Cardiac muscle cell (in vitro differentiated cells and primary cell): ENCODE measurements around the gene ALB. TPM values are rescaled to one million over a fixed set of nuclear protein-coding genes. Genes with fewer than 3 reads are reported as not detected.

Experiments used
- DNase-seq, 2 donors: peaks; one replicate each; pipeline versions ENCODE4 v3.0.0 to v3.0.0-alpha.2; 2010 to 2017; ENCODE audit warnings: low read depth in 1 of 2, low spot score in 1 of 2
- H3K27ac ChIP-seq: fragments of 200-600 bp; sonication (generic); 2 replicates; pipeline ENCODE4 v1.5.1; 2016
- H3K27me3 ChIP-seq: fragments of 200-600 bp; sonication (generic); 2 replicates; pipeline ENCODE4 v1.6.0; 2016; ENCODE audit warnings: control low read depth
- H3K36me3 ChIP-seq: fragments of 200-600 bp; sonication (generic); 2 replicates; pipeline ENCODE4 v1.5.1; 2016; ENCODE audit warnings: control low read depth
- H3K4me1 ChIP-seq: fragments of 200-600 bp; sonication (generic); 2 replicates; pipeline ENCODE4 v1.8.1; 2017; ENCODE audit warnings: low read depth, mild to moderate bottlenecking, mixed run types
- H3K4me3 ChIP-seq: fragments of 200-600 bp; sonication (generic); 2 replicates; pipeline ENCODE4 v1.5.1; 2016; ENCODE audit warnings: mild to moderate bottlenecking
- H3K9me3 ChIP-seq: fragments of 200-600 bp; sonication (generic); 2 replicates; pipeline ENCODE4 v1.5.1; 2017; ENCODE audit warnings: low read depth, mild to moderate bottlenecking, control low read depth
- polyA plus RNA-seq: library from polyadenylated mRNA; unstranded; fragments of >200 nt; fragmentation: Nextera tagmentation; extraction: Ambion mirVana; gene quantifications from 2 replicates; pipeline ENCODE4 v1.2.1, GENCODE V29; 2016
- total RNA-seq: library from RNA; depleted of rRNA; stranded (reverse); fragments of >200 nt; gene quantifications from 2 replicates; pipeline ENCODE4 v1.2.3, GENCODE V29; 2016
- TF ChIP-seq, protein P1 (sequence below): IDR thresholded peaks from 2 replicates; pipeline ENCODE4 v1.5.1; 2012; ENCODE audit warnings: low read depth, mild to moderate bottlenecking, low read length

The ALB gene
- total and polyA plus RNA-seq, 2 experiments from 2014 or later: 1.5 to 5.4 TPM

DNA sequence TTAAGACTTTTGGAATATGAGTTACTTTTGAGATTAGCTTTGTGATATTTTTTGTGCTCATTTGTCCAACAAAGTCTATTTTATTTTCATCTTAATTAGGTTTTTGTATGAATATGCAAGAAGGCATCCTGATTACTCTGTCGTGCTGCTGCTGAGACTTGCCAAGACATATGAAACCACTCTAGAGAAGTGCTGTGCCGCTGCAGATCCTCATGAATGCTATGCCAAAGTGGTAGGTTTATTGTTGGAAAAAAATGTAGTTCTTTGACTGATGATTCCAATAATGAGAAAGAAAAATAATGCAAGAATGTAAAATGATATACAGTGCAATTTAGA lies 10.8 kb downstream of the ALB start:
- Histone ChIP-seq H3K4me1 (no peaks in the 10 kb centered on the region), H3K9me3 (no peaks in the 10 kb centered on the region), H3K36me3 (no peaks in the 10 kb centered on the region), H3K27me3 (no peaks in the 10 kb centered on the region), H3K4me3 (no peak overlapping the region), H3K27ac (no peak overlapping the region)
- DNase-seq: no peak
- TF ChIP-seq, protein P1, sequence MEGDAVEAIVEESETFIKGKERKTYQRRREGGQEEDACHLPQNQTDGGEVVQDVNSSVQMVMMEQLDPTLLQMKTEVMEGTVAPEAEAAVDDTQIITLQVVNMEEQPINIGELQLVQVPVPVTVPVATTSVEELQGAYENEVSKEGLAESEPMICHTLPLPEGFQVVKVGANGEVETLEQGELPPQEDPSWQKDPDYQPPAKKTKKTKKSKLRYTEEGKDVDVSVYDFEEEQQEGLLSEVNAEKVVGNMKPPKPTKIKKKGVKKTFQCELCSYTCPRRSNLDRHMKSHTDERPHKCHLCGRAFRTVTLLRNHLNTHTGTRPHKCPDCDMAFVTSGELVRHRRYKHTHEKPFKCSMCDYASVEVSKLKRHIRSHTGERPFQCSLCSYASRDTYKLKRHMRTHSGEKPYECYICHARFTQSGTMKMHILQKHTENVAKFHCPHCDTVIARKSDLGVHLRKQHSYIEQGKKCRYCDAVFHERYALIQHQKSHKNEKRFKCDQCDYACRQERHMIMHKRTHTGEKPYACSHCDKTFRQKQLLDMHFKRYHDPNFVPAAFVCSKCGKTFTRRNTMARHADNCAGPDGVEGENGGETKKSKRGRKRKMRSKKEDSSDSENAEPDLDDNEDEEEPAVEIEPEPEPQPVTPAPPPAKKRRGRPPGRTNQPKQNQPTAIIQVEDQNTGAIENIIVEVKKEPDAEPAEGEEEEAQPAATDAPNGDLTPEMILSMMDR: no peak

- no peaks in the 10 kb centered on the region for H3K27me3 ChIP-seq
- TF ChIP-seq, protein P1: no peak
- no peaks in the 10 kb centered on the region for H3K9me3 ChIP-seq
- H3K27ac ChIP-seq: no peak overlapping the region
- no peaks in the 10 kb centered on the region for H3K4me1 ChIP-seq
- no peak for DNase-seq
- no peaks in the 10 kb centered on the region for H3K36me3 ChIP-seq
- H3K4me3 ChIP-seq: no peak overlapping the region
Observed at GRCh38 chr4:73415807-73416238, 11.7 kb downstream of the ALB start.

GRCh38 chr4:73416423-73417087 lies 12.5 kb downstream of the ALB start:
- TF ChIP-seq, protein P1: no peak
- Histone ChIP-seq H3K4me3 (no peak overlapping the region), H3K27ac (no peak overlapping the region), H3K9me3 (no peaks in the 10 kb centered on the region), H3K27me3 (no peaks in the 10 kb centered on the region), H3K36me3 (no peaks in the 10 kb centered on the region), H3K4me1 (no peaks in the 10 kb centered on the region)
- no peak for DNase-seq

GRCh38 chr4:73417342-73417741 lies 13.3 kb downstream of the ALB start:
- no peaks in the 10 kb centered on the region for H3K9me3 ChIP-seq
- H3K36me3 ChIP-seq: no peaks in the 10 kb centered on the region
- DNase-seq: no peak
- no peak overlapping the region for H3K27ac ChIP-seq
- no peaks in the 10 kb centered on the region for H3K27me3 ChIP-seq
- H3K4me3 ChIP-seq: no peak overlapping the region
- TF ChIP-seq, protein P1: no peak
- no peaks in the 10 kb centered on the region for H3K4me1 ChIP-seq

DNA sequence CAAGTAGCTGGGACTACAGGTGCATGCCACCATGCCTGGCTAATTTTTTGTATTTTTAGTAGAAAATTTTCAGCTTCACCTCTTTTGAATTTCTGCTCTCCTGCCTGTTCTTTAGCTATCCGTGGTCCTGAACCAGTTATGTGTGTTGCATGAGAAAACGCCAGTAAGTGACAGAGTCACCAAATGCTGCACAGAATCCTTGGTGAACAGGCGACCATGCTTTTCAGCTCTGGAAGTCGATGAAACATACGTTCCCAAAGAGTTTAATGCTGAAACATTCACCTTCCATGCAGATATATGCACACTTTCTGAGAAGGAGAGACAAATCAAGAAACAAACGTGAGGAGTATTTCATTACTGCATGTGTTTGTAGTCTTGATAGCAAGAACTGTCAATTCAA lies 13.9 kb downstream of the ALB start:
- peak; percentile 22 to 50 for DNase-seq
- H3K9me3 ChIP-seq: no peaks in the 10 kb centered on the region
- TF ChIP-seq, protein P1: no peak
- no peaks in the 10 kb centered on the region for H3K27me3 ChIP-seq
- no peaks in the 10 kb centered on the region for H3K4me1 ChIP-seq
- no peaks in the 10 kb centered on the region for H3K36me3 ChIP-seq
- no peak overlapping the region for H3K27ac ChIP-seq
- H3K4me3 ChIP-seq: no peak overlapping the region
